Endodermal cell (in vitro differentiated cells): Measurements from ENCODE around the gene MIGA2. TPM values are rescaled to one million over a fixed set of nuclear protein-coding genes. Genes with fewer than 3 reads are reported as not detected.
A peak's percentile ranks its signal among the peaks of the same experiment; 100 is the strongest.

Experiments used
- DNase-seq: peaks from one replicate; pipeline ENCODE4 v3.0.0-alpha.2; 2017
- H3K27ac ChIP-seq: 2 replicates; pipeline ENCODE4 v1.5.1; 2013; ENCODE audit warnings: mild to moderate bottlenecking, low read depth, low read length, moderate library complexity
- H3K27me3 ChIP-seq: 2 replicates; pipeline ENCODE4 v1.6.1; 2013; ENCODE audit warnings: mild to moderate bottlenecking, low read length, moderate library complexity; ENCODE audit not compliant: insufficient read depth, control insufficient read depth, poor library complexity, severe bottlenecking
- H3K36me3 ChIP-seq: 2 replicates; pipeline ENCODE4 v1.7.0; 2013; ENCODE audit warnings: mild to moderate bottlenecking, low read length, moderate library complexity; ENCODE audit not compliant: control insufficient read depth, insufficient read depth
- H3K4me1 ChIP-seq: one replicate; pipeline ENCODE4 v1.7.0; 2013; ENCODE audit warnings: low read length; ENCODE audit not compliant: control insufficient read depth, insufficient read depth
- H3K4me3 ChIP-seq: 2 replicates; pipeline ENCODE4 v1.5.1; 2013; ENCODE audit warnings: mild to moderate bottlenecking, low read length, moderate library complexity
- H3K9ac ChIP-seq: 2 replicates; pipeline ENCODE4 v1.6.1; 2013; ENCODE audit warnings: mild to moderate bottlenecking, low read length, moderate library complexity; ENCODE audit not compliant: poor library complexity, severe bottlenecking; ENCODE audit errors: extremely low read depth
- H3K9me3 ChIP-seq: 2 replicates; pipeline ENCODE4 v1.6.1; 2013; ENCODE audit warnings: mild to moderate bottlenecking, low read length, moderate library complexity; ENCODE audit not compliant: control insufficient read depth
- H3K27ac Mint-ChIP-seq: 2 replicates; pipeline ENCODE4 v1.8.0; 2020; ENCODE audit warnings: mixed read lengths
- H3K27me3 Mint-ChIP-seq: 2 replicates; pipeline ENCODE4 v1.8.0; 2021; ENCODE audit warnings: mild to moderate bottlenecking, mixed read lengths; ENCODE audit not compliant: insufficient read depth
- H3K36me3 Mint-ChIP-seq: 2 replicates; pipeline ENCODE4 v1.8.0; 2020; ENCODE audit warnings: low read depth, mixed read lengths
- H3K4me1 Mint-ChIP-seq: 2 replicates; pipeline ENCODE4 v1.8.0; 2020; ENCODE audit warnings: mixed read lengths
- H3K4me3 Mint-ChIP-seq: 2 replicates; pipeline ENCODE4 v1.8.0; 2020; ENCODE audit warnings: mild to moderate bottlenecking, moderate library complexity, mixed read lengths
- H3K9me3 Mint-ChIP-seq: 2 replicates; pipeline ENCODE4 v1.8.0; 2020; ENCODE audit warnings: mild to moderate bottlenecking, mixed read lengths
- WGBS, 2 experiments: methylation state at CpG; one replicate each; pipeline versions ENCODE4 v1.1.5 to v1.1.7; 2013; ENCODE audit warnings: missing lambda C conversion rate in 2 of 2, mixed read lengths in 1 of 2; ENCODE audit not compliant: insufficient coverage in 1 of 2, insufficient read length in 1 of 2; 5-methylcytosine and 5-hydroxymethylcytosine counted together
- total RNA-seq, 2 donors: library from RNA; stranded (reverse); fragmentation: NEBNext Ultra II Directional in 1 of 2; extraction: Animal tissue kit (Norgen Biotek cat#: 25700) in 1 of 2; gene quantifications; 2 replicates in 1 of 2; 3 replicates in 1 of 2; pipeline ENCODE4 v1.2.1, GENCODE V29; 2021
- TF ChIP-seq, protein P1 (sequence below): fragments of 200-600 bp; sonication (generic); conservative IDR thresholded peaks from 2 replicates; pipeline ENCODE4 v1.5.0; 2021; ENCODE audit warnings: antibody characterized with exemption, mild to moderate bottlenecking

Gene MIGA2
- total RNA-seq, 2 donors from 2014 or later: 41.4 to 41.5 TPM

DNA sequence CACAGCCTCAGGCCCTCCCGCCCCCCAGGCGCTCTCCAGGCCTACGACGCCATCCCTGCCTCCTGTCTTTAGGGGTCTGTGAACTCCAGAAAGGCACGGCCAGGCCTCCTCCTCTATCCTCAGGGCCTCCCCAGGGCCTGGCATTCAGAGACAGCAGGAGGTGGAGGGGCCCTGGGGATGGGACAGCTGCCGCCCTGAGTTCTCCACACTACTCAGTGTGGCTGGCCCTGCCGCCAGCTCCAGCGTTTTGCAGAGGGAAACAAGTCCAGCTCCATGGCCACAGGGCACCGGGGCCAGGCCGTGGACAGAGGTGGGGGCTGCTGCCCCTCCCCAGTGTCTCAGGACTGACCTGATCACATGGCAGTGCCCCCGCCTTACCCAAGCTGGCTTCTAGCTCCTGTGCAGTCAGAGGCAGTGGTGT lies 24.7 kb upstream of the MIGA2 start:
- TF ChIP-seq, protein P1, sequence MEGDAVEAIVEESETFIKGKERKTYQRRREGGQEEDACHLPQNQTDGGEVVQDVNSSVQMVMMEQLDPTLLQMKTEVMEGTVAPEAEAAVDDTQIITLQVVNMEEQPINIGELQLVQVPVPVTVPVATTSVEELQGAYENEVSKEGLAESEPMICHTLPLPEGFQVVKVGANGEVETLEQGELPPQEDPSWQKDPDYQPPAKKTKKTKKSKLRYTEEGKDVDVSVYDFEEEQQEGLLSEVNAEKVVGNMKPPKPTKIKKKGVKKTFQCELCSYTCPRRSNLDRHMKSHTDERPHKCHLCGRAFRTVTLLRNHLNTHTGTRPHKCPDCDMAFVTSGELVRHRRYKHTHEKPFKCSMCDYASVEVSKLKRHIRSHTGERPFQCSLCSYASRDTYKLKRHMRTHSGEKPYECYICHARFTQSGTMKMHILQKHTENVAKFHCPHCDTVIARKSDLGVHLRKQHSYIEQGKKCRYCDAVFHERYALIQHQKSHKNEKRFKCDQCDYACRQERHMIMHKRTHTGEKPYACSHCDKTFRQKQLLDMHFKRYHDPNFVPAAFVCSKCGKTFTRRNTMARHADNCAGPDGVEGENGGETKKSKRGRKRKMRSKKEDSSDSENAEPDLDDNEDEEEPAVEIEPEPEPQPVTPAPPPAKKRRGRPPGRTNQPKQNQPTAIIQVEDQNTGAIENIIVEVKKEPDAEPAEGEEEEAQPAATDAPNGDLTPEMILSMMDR: no peak
- no peaks in the 10 kb centered on the region for H3K9me3 ChIP-seq
- Mint-ChIP-seq H3K9me3 (no peaks in the 10 kb centered on the region), H3K36me3 (peaks cover 32% of the 10 kb centered on the region), H3K4me1 (no peaks in the 10 kb centered on the region), H3K27ac (no peak overlapping the region), H3K27me3 (no peaks in the 10 kb centered on the region), H3K4me3 (no peak overlapping the region)
- no peak for DNase-seq
- WGBS, 2 experiments: 89 to 92% methylated on average over 7 to 11 of the region's 11 CpGs
- no peaks in the 10 kb centered on the region for H3K27me3 ChIP-seq
- peak overlapping the region; percentile 75 for H3K27ac ChIP-seq
- H3K4me1 ChIP-seq: no peaks in the 10 kb centered on the region
- H3K4me3 ChIP-seq: no peak overlapping the region
- H3K9ac ChIP-seq: no peak overlapping the region
- H3K36me3 ChIP-seq: peaks cover 41% of the 10 kb centered on the region

DNA sequence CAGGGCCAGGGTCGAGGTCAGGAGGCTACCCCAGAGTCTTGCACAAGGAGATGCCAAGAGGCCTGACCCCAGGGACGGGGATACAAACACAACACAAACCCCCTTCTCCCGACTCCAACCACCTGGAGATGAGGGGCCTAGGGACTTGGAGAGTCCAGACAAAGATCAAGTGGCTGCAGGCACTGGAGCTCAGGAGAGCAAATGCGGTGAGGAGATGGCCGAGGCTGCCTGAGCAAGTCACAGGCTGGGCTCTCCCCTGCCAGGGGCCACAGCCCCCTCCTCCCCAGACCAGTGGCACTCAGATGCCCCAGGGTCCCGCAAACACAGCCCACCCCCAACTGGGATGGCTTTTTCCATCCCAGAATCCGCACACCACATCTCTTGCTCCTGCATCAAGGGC lies 24.1 kb upstream of the MIGA2 start:
- Histone ChIP-seq H3K9me3 (no peaks in the 10 kb centered on the region), H3K27me3 (no peaks in the 10 kb centered on the region), H3K9ac (no peak overlapping the region), H3K4me1 (no peaks in the 10 kb centered on the region), H3K36me3 (peaks cover 36% of the 10 kb centered on the region), H3K27ac (peak overlapping the region; percentile 75), H3K4me3 (no peak overlapping the region)
- Mint-ChIP-seq H3K9me3 (no peaks in the 10 kb centered on the region), H3K36me3 (peaks cover 36% of the 10 kb centered on the region), H3K27me3 (no peaks in the 10 kb centered on the region), H3K4me3 (no peak overlapping the region), H3K4me1 (no peaks in the 10 kb centered on the region), H3K27ac (no peak overlapping the region)
- TF ChIP-seq, protein P1: no peak
- no peak for DNase-seq
- WGBS, 2 experiments: 90% methylated on average over 2 to 7 of the region's 7 CpGs

DNA sequence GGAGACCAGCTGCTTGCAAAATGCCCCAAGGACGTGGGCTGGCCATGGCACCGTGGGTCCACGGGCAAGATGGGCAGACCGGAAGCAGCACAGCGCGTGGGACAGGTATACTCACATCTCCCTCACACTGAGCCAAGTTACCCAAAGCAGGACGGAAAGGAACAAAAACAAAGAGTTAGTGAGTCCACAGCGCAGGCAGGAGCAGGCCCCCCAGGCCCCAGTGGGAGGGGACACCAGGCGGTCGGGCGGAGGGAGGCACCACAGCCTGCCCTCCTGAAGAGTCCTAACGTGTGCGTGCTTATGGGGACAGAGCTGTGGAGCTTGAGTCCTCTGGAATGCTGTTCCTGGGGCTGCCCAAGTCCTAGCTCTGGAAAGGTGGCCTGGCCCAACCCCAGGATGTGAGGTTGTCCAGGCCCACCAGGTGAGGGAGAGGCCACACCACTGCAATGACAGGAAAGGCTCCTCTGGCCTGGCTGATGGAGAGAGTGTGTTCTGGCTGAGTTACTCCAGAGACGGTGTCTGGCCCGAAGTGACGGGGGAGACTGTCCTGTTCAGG lies 23.5 kb upstream of the MIGA2 start:
- Histone ChIP-seq H3K9me3 (no peaks in the 10 kb centered on the region), H3K9ac (no peak overlapping the region), H3K4me3 (no peak overlapping the region), H3K27ac (no peak overlapping the region), H3K36me3 (peaks cover 33% of the 10 kb centered on the region), H3K27me3 (no peaks in the 10 kb centered on the region), H3K4me1 (no peaks in the 10 kb centered on the region)
- WGBS, 2 experiments: 94 to 98% methylated on average over 7 to 16 of the region's 16 CpGs
- Mint-ChIP-seq H3K4me3 (no peak overlapping the region), H3K9me3 (no peaks in the 10 kb centered on the region), H3K27me3 (no peaks in the 10 kb centered on the region), H3K27ac (no peak overlapping the region), H3K36me3 (peaks cover 34% of the 10 kb centered on the region), H3K4me1 (no peaks in the 10 kb centered on the region)
- TF ChIP-seq, protein P1: no peak
- no peak for DNase-seq
